NCI-H69 (cell line): ENCODE measurements around the gene TAS2R60.
"Not testable (repeated sequence)": the region's sequence is repeated elsewhere in the genome, so short reads cannot be mapped to it uniquely, and the experiment has no call there.

Experiments used
- DNase-seq: peaks from one replicate; lab custom pipeline; 2025; lab: John Stamatoyannopoulos, UW

Gene TAS2R60

DNA sequence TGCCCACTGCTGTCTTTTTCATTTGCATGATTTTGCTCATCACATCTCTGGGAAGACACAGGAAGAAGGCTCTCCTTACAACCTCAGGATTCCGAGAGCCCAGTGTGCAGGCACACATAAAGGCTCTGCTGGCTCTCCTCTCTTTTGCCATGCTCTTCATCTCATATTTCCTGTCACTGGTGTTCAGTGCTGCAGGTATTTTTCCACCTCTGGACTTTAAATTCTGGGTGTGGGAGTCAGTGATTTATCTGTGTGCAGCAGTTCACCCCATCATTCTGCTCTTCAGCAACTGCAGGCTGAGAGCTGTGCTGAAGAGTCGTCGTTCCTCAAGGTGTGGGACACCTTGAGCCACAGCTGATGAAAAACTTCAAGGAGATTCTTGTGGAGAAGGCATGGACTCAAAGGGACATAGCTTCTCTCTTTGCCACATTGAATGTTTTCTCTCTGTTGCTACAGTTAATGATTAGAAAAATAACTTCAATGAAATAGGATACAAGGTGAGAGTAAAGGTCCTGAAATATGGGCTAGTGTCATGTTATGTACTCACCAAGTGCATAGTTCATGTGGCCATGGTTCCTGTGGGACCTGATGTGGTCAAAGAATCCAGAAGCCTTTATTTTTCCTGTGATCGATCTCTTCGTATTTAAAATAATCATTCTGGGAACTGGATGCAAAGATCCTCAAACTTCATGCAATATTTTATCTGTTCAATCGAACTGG is 970 bp downstream of the TAS2R60 start:
- no peak for DNase-seq

DNA sequence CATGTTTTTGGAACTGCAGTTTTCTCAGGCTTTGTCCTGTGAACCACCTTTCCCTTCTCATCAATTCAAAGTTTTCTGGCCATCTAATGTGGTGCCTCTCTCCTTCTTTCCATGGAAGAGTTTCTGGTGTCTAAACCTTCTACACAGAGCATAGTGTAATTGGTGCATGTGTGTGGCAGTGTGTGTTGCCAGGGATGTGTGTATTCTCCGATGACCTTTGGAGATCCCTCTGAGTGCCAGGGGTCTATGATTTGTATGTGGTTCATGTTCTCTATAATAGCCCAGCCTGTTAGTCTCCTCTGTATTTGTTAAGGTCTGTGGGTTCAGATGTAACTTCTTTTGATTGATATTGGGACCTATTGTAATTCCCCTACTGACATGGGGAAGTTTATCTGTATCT is 1.5 kb downstream of the TAS2R60 start:
- no peak for DNase-seq

DNA sequence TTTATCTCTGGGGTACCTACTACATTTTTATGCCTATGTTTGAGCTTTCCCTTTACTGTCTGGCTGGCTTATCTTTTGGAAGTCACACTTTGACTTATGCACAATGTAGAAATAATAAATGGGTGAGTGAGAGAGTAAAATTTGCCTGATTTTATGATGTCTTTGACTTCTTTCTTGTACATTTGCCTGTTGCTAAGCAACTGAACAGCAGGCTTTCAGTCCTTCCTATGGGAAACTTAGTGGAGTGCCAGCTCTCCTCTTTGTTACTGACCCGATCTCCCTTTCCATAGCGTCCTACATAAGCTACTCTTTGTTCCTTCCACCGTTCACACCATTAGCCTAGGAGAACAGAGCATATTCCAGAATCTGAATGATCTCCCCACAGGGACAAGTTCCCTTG is 4.2 kb downstream of the TAS2R60 start:
- DNase-seq: no peak

DNA sequence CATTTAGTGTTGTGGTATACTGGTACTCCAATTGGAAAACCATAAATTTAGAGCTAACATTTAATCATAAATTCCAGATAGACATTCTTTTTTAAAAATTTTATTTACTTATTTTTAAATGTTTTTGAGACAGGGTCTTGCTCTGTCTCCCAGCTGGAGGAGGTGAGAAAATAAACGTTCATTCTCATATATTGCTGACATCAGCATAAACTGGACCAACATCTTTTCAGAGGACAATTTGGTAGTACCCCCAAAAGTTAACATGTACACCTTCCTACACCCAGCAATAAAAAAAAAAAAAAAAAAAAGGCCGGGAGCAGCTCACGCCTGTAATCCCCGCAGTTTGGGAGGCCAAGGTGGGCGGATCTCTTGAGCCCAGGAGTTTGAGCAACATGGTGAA is 5.2 kb downstream of the TAS2R60 start:
- DNase-seq: no peak

DNA sequence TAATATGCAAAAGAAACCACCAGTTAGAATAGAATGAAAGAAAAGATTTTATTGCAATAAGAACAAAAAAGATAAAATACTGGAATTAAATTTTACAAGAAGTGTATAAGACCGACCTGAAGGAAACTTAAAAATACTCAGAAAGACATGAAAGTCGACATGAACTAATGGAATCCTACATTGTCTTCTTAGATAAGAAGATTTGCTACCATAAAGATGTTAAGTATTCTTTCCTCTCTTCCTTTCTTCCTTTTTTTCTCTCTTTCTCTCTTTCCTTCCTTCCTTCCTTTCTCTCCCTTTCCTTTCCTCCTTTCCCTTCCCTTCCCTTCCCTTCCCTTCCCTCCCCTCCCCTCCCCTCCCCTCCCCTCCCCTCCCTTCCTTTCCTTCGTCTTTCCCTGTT is 6.5 kb downstream of the TAS2R60 start:
- no peak for DNase-seq

DNA sequence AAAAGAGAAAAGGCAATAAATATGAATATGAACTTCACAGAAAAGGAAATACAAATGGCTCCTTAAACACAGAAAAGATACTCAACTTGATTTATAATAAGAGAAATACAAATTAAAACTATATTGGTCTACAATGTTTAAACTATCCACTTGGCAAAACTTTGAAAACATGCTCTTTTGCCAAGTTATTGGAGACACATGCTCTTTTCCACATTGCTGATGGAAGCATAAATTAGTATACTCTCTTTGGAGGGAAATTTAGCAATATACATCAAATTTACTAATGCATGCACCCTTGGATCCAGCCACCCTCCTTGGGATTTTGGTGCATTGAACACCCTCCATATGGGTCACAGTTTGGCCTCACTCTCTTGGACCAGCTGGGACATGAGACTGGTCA is 7.9 kb downstream of the TAS2R60 start:
- no peak for DNase-seq

DNA sequence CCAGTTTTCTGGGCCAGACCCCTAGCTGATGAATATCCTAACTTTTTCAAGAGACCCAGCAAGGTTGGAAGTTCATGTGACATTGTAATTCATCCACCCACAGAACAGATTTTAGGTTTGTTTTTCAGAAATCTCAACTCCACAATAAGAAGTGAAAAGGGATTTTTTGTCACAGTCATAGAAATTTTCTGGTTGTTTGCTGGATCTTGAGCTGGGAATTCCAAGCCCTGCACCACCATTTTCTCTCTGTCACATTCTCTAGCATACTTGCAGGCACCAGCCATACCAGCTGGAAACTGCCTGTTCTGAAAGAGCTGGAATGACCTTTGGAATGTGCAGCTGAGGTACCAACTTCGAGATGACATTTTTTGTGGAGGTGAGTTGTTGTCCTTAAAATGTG is 8.5 kb downstream of the TAS2R60 start:
- DNase-seq: no peak

DNA sequence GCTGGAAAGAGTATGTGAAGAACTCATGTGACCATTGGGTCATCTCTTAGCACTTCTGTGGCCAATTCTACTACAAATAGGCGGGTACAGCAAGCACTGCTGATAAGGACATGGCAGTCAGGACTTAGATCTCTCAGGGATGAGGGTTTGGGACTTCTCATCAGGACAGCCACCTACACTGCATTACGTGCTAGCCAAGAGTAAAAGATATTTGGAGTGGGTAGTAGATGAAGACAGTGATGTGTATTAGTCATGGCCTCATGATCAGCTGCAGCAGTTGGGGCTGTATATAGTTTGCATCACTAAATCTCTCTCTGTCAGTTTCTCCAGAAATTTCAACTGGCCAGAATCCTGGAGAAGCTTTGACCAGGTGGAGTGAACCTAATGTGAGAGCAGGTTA is 9.2 kb downstream of the TAS2R60 start:
- no peak for DNase-seq

DNA sequence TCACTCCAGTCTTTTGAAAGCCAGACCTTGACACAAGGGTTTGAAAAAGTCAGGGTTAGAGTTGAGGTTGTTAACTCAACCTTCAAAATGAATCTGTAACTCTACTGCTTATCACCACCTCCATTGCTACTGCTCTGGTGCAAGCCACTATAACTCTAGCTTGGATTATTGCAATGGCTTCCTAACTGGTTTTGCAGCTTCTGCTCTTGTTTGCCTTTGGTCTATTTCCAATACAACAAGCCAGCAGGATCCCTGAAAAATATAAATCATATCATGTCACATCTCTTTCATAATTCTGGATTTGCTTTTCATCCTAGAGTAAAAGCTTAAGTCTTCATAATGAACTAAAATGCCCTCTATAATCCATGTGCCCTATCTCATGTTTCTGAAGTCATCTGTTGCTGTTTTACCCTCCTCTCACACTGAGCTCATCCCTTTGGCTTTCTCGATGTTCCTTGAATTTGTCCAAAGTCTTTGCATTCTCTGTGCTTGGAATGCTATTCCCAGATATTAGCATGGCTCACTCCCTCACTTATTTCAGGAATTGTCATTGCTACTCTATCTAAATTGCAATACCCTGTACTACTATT is 10.9 kb downstream of the TAS2R60 start:
- DNase-seq: no peak

DNA sequence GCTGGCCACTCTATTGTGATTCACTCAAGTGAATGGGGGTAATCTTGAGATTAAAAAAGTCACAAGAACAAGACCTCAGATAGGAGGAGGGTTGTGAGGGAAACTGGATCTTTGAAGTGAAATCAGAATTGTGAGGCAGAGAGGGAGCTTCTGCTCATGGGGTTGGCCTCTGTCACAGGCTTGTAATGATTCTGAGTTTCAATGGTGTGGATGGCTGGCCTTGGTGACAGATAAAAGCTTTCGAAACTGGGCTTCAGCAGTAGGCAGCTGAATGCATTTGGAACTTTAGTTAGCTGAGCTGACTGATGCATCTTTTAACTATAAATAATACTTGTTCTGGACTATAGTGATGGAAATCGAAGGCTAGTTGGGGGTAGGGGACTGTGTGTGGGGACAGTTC is 12.2 kb downstream of the TAS2R60 start:
- DNase-seq: no peak

DNA sequence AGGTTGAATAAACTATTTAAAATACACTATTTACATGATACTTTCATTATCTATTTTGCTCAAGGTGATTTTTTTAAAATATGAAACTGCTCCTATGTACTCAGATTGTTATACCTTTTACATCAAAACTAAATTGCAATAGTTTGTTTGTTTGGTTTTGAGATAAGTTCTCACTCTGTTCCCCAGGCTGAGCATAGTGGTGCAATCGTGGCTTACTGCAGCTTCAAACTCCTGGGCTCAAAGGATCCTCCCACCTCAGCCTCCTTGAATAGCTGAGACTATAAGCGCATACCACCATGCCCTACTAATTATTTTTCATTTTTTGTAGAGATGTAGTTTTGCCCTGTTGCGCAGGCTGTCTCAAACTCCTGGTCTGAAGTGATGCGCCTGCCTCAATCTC is 12.7 kb downstream of the TAS2R60 start:
- no peak for DNase-seq

DNA sequence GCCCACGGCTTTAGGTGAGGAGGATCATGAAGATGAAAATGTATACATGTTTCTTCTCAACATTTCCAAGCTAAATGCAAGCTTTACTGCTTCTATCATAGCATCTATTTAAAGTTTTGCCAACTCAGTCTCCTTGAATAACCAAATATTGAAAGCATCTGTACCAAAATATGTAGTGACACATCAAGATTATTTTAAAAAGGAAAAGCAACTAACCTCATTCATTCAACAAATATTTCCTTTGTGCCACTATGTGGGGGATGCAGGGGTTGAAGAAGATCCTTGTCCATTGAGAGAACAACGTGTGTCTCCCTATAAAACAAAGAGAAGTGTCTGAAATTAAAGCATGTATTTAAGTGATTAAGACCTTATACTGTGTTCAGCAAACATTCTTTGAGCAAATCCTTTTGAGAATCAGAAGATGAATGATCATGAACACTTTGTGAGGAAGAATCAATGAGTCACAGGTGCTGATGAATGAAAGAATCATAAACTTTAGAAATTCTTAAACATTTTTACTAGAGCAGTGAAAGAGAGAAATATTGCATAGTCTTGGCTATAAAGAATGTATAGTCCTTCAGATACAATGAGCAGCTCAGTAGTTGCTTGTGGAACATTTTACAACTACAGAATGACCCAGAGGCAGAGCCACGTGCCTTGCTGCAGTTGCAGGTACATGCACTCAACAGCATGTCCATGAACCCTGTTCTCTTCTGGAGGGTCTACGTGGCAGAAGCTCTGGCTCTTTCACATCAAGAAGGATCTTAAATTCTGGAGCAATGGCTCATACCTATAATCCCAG is 13.9 kb downstream of the TAS2R60 start:
- DNase-seq: no peak

DNA sequence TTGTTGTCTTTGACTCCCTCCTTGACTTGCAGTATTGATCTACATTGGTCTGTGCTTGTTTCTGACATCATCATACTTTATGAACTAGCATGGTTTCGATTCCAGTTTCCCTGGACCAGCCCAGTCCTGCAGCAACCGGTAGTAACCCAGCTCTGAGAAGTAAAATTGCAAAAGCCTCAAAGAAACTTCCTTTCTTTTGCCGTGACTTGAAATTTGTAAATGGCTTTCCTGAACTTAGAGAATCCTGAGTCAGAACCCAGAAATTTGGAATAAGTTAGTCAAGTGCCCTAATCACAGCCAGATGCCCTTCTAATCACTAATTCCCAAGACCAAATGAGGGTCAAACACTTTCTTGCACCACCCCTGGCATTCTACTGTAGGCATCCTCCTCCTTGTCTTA is 15.0 kb downstream of the TAS2R60 start:
- no peak for DNase-seq

DNA sequence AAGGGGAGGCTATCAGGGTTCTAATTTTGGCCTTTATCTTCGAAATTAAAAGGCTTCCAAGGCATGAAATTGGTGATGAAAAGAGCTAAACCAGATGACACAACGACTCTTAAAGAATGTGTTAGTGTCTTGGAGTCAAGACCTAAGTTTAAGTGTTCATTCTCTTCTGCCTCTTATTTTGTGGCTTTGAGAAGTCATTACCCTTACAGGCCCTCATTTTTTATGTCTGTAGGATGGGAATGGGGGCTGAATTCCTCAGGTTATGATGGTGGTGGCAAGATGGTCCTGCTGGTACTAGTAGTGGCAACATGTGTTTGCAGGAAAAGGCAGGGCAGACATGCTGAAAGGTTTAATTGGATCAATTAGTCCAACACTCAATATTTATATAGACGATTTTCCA is 15.4 kb downstream of the TAS2R60 start:
- DNase-seq: no peak

DNA sequence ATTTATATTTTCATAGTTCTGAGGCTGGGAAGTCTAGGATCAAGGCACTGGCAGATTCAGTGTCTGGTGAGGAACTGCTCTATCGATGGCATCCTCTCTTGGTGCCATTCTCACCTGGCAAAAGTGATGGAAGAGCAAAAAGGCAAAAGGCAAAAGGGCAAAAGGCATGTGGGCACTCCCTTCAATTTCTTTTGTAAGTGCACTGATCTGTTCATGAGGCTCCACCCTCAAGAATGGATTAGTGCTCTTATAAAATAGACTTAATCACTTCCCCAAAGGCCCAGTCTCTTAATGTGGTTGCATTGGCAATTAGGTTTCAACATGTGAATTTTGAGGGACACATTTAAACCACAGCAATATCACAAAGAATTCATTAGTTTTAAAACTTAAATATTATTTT is 16.1 kb downstream of the TAS2R60 start:
- no peak for DNase-seq

DNA sequence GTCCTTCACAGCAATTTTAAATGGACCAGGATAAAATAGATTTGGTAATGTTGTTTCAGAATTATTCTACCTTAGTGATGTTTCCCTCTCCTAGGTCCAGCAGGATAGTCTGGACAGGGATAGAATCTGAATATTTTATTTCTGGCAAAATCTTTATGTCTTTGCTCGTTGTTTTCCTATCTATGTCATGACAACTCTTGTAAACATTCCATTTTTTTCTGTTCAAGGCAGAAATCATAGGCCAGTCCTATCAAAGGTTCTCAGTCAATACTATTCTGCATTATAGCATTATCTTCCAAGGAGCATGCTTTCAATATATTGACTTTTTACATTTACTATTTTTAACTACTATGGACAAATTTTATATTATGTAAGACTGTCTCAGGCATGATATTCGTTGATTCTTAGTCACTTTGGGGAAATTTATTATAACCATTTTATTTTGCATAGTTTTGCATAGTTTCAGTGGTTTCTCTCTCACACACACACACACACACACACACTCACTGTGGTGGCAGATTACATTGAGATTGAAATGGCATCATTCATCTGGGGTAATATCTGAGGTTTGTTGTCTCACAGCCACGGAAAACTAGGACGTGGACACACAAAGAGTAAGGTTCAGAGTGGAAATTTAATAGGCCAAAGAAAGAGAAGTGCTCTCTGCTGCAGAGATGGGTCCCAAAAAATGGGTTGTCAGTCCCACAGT is 17.2 kb downstream of the TAS2R60 start:
- DNase-seq: no peak

DNA sequence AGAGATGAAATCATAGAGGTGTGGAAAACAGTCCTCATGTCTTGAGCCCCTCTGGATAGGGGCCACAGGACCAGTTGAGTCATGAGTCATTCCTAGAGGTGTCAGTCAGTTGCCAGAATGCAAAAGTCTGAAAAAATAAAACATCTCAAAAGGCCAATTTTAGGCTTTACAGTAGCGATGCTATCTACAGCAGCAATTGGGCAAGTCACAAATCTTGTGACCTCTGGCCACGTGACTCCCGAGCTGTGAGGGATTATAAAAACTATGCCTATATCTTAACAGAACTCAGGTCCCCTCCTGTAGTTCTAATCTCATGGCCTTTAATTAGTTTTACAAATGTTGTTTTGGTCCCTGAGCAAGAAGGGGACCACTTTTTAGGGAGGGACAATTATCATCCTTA is 18.8 kb downstream of the TAS2R60 start:
- no peak for DNase-seq

DNA sequence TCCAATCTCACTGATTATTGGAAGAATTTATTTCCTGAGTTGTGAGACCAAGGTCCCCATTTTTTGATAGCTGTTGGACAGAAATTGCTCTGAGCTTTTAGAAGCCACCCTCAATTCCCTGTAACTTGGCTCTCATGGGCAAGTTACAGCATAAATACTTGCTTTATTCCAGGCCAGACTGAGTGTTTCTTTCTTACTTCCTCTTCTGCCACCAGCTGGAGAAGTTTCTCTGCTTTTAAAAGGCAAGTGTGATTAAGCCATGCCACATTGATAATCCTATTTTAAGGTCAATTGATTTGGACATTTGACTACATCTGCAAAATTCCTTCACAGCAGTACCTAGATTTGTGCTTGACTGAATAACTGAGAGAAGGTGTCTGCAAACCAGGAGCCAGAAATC is 20.3 kb downstream of the TAS2R60 start:
- no peak for DNase-seq

DNA sequence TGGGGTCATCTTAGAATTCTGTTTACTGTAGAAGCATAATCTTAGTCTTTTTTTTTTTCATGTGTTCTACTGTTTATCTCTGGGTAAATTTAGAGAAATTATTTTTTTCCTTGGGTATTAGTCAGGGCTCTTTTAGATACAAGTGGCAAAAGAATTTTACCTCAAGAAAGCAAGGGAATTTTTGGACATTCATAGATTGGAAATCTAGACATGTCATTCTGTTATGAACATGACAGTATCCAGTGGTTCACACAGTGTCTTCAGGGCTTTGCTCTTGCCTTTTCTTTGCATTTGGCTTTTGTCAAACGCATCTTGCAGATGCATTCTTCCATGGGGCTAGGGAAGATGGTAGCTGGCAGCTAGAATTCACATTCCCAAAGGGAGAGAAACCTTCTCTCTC is 20.7 kb downstream of the TAS2R60 start:
- no peak for DNase-seq

DNA sequence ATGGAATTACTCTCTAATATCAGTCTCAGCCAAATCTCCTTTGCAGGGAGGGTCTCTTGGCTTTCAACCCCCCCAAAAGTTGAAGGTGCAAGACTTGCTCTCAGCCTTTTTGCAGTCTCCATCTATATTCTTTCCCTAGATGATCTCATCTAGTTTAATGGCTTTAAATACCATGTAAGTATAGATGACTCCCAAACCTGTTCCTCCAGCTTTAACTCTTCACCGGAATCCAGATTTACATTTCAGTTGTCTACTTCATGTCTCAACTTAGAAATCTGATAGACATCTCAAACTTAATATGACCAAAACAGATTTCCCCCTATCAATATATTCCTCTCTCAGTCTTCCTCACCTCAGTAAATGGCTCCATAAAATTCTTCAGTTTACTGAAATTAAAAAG is 24.5 kb downstream of the TAS2R60 start:
- no peak for DNase-seq

DNA sequence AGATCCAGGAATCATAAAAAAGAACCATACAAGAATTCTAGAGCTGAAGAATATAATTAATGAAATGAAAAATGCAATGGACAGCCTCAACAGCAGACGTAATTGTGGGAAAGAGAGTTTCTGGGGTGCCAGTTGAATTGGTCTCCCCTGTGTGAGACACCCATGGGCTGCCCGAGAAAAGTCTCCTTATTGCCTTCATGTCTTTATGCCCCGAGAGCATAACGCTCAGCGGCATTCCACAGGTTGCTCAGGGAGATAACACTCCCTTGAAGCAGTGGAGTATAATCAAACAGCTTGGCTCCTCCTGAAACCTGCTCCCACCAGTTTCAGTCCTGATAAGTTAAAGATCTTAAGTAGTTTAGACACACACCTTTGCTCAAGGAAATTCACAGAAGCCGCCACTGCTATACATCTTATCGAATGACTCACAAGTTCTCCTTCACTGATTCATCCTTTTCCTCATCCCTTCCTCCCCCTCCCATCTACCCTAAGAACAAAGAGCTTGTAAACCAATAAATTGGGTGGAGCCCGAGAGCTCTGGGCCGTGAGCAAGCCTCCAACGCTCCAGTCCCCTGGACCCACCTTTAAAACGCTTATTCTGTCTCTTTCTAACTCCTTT is 28.9 kb downstream of the TAS2R60 start:
- not testable (repeated sequence) for DNase-seq

DNA sequence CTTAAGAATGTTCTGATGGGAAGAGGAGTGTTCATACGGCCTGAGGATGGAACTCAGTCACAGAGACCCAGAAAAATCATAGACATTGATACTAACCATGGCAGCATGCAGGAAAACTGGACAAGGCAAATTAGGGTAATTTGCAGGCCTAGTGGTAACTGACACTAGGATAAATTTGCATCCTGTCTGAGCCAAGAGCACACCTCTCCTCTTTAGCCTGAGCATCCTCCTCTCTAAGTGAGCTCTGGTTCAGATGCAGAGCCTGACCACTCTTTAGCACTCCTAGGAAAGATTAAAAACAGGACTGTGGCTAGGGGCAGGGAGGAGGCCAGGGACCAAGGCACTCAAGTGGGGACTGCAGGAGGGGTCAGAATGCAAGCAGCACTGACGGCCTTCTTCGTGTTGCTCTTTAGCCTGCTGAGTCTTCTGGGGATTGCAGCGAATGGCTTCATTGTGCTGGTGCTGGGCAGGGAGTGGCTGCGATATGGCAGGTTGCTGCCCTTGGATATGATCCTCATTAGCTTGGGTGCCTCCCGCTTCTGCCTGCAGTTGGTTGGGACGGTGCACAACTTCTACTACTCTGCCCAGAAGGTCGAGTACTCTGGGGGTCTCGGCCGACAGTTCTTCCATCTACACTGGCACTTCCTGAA is 34.4 kb downstream of the TAS2R60 start, which contains the start of gene TAS2R41:
TSS of gene TAS2R41 (plus strand) at position 373 of the 650 bp plus-strand sequence. CDS start at position 373, 0 bp downstream.
- DNase-seq: no peak
